H1 (cell line): ENCODE measurements around the gene TMEM269. TPM values are rescaled to one million over a fixed set of nuclear protein-coding genes. Genes with fewer than 3 reads are reported as not detected.

ENCODE experiments used
- CTCF ChIA-PET: fragments of 300-600 bp; sonication (Branson Sonifier 250); formaldehyde crosslinking; loops from one replicate; lab custom pipeline; 2021; ENCODE audit not compliant: partially characterized antibody; lab: Charles Lee
- POLR2A ChIA-PET: fragments of 300-600 bp; sonication (Branson Sonifier 250); formaldehyde crosslinking; loops from one replicate; lab custom pipeline; 2021; ENCODE audit warnings: inconsistent platforms; ENCODE audit not compliant: partially characterized antibody; lab: Charles Lee
- DNase-seq, 2 experiments: peaks; one replicate each; pipeline versions ENCODE4 v3.0.0 to v3.0.0-alpha.2; 2010 to 2022; ENCODE audit warnings: low spot score in 2 of 2, low read depth in 1 of 2, mixed read lengths in 1 of 2
- FAIRE-seq: peaks from 2 replicates; lab custom pipeline; 2011; peaks lifted over from hg19 to GRCh38; lab: Jason Lieb, UNC
- H2AFZ ChIP-seq: 2 replicates; pipeline ENCODE4 v1.8.1; 2012; ENCODE audit warnings: low read length, inconsistent platforms
- H2AK5ac ChIP-seq: 2 replicates; pipeline ENCODE4 v1.6.1; 2013; ENCODE audit warnings: low read depth, low read length
- H2BK120ac ChIP-seq: replicated peaks from 2 replicates; pipeline ENCODE3; 2013; ENCODE audit warnings: low read depth, low read length, inconsistent platforms
- H2BK12ac ChIP-seq: 2 replicates; pipeline ENCODE4 v1.6.1; 2013; ENCODE audit warnings: low read depth, low read length
- H2BK15ac ChIP-seq: 2 replicates; pipeline ENCODE4 v1.6.1; 2013; ENCODE audit warnings: low read length
- H2BK20ac ChIP-seq: 2 replicates; pipeline ENCODE4 v1.6.1; 2013; ENCODE audit warnings: low read length
- H2BK5ac ChIP-seq: 2 replicates; pipeline ENCODE4 v1.6.1; 2013; ENCODE audit warnings: low read depth, low read length
- H3K14ac ChIP-seq: 2 replicates; pipeline ENCODE4 v1.6.1; 2013; ENCODE audit warnings: inconsistent platforms; ENCODE audit not compliant: insufficient read length
- H3K18ac ChIP-seq: 2 replicates; pipeline ENCODE4 v1.6.1; 2013; ENCODE audit warnings: low read length; ENCODE audit errors: extremely low read depth
- H3K23ac ChIP-seq: 2 replicates; pipeline ENCODE4 v1.6.1; 2013; ENCODE audit warnings: inconsistent platforms; ENCODE audit not compliant: insufficient read length
- H3K23me2 ChIP-seq: 2 replicates; pipeline ENCODE4 v1.6.1; 2013; ENCODE audit warnings: low read depth, low read length
- H3K27ac ChIP-seq: 2 replicates; pipeline ENCODE4 v1.6.1; 2011; ENCODE audit warnings: low read depth, low read length, inconsistent platforms
- H3K27me3 ChIP-seq, 4 experiments: replicated peaks in 1 of 4; 1 replicate in 1 of 4; 2 replicates in 3 of 4; pipeline versions ENCODE4 v1.6.1 to v1.8.1; 2011 to 2013; ENCODE audit warnings: low read length in 3 of 4, mild to moderate bottlenecking in 3 of 4, inconsistent platforms in 2 of 4, mixed read lengths in 2 of 4, moderate library complexity in 1 of 4; ENCODE audit not compliant: control insufficient read depth in 3 of 4, insufficient read depth in 3 of 4; ENCODE audit errors: extremely low read depth in 1 of 4
- H3K36me3 ChIP-seq, 4 experiments: 2 replicates each; pipeline versions ENCODE4 v1.6.1 to v1.8.1; 2011 to 2013; ENCODE audit warnings: mild to moderate bottlenecking in 4 of 4, low read length in 3 of 4, moderate library complexity in 2 of 4, control low read depth in 1 of 4, inconsistent platforms in 1 of 4; ENCODE audit not compliant: insufficient read depth in 4 of 4, control insufficient read depth in 2 of 4
- H3K4ac ChIP-seq: replicated peaks from 2 replicates; pipeline ENCODE3; 2013; ENCODE audit warnings: low read length, low read depth, mixed read lengths, inconsistent platforms; ENCODE audit not compliant: insufficient read length
- H3K4me1 ChIP-seq, 4 experiments: replicated peaks in 1 of 4; 1 replicate in 1 of 4; 2 replicates in 3 of 4; pipeline versions ENCODE4 v1.6.1 to v1.8.1; 2011 to 2013; ENCODE audit warnings: low read length in 3 of 4, inconsistent platforms in 2 of 4, mixed read lengths in 1 of 4; ENCODE audit not compliant: insufficient read depth in 4 of 4, control insufficient read depth in 3 of 4
- H3K4me2 ChIP-seq, 2 experiments: 2 replicates each; pipeline versions ENCODE4 v1.6.1 to v1.8.1; 2011 to 2013; ENCODE audit warnings: low read depth in 2 of 2, low read length in 2 of 2, control low read depth in 1 of 2, inconsistent platforms in 1 of 2, mild to moderate bottlenecking in 1 of 2; ENCODE audit not compliant: insufficient read depth in 1 of 2
- H3K4me3 ChIP-seq, 4 experiments: fragments of 200-600, 300-600 bp in 1 of 4; sonication (generic), shearing (Covaris generic), sonication (Bioruptor Twin) in 1 of 4; 2 replicates each; pipeline versions ENCODE4 v1.5.1 to v1.8.1; 2011 to 2016; ENCODE audit warnings: low read length in 4 of 4, low read depth in 3 of 4, control low read depth in 2 of 4, inconsistent platforms in 2 of 4, mild to moderate bottlenecking in 2 of 4, mixed read lengths in 1 of 4, moderate library complexity in 1 of 4; ENCODE audit not compliant: insufficient read depth in 2 of 4; ENCODE audit errors: extremely low read depth in 1 of 4
- H3K56ac ChIP-seq: replicated peaks from 2 replicates; pipeline ENCODE3; 2013; ENCODE audit warnings: low read depth, mild to moderate bottlenecking, mixed read lengths, low read length, inconsistent platforms; ENCODE audit not compliant: insufficient read length
- H3K79me1 ChIP-seq: 2 replicates; pipeline ENCODE4 v1.6.1; 2013; ENCODE audit warnings: low read depth, low read length, control low read depth
- H3K79me2 ChIP-seq, 2 experiments: 2 replicates each; pipeline versions ENCODE4 v1.6.1 to v1.8.1; 2012 to 2013; ENCODE audit warnings: low read length in 2 of 2, mild to moderate bottlenecking in 2 of 2, inconsistent platforms in 1 of 2; ENCODE audit not compliant: insufficient read depth in 2 of 2, control insufficient read depth in 1 of 2
- H3K9ac ChIP-seq, 4 experiments: replicated peaks in 1 of 4; 1 replicate in 1 of 4; 2 replicates in 3 of 4; pipeline versions ENCODE4 v1.6.1 to v1.8.1; 2011 to 2013; ENCODE audit warnings: low read depth in 3 of 4, low read length in 3 of 4, control low read depth in 2 of 4, mild to moderate bottlenecking in 2 of 4, moderate library complexity in 2 of 4, inconsistent platforms in 1 of 4; ENCODE audit errors: extremely low read depth in 1 of 4
- H3K9me3 ChIP-seq, 2 experiments: 2 replicates each; pipeline versions ENCODE4 v1.6.1 to v1.8.1; 2012 to 2013; ENCODE audit warnings: mild to moderate bottlenecking in 2 of 2, moderate library complexity in 2 of 2, control low read depth in 1 of 2, inconsistent platforms in 1 of 2, low read depth in 1 of 2, low read length in 1 of 2, mixed read lengths in 1 of 2; ENCODE audit not compliant: insufficient read depth in 2 of 2
- H4K20me1 ChIP-seq, 2 experiments: replicated peaks in 1 of 2; 2 replicates each; pipeline versions ENCODE3 to v1.8.1; 2011 to 2013; ENCODE audit warnings: inconsistent platforms in 2 of 2, low read length in 2 of 2, mild to moderate bottlenecking in 1 of 2; ENCODE audit not compliant: insufficient read depth in 2 of 2, control insufficient read depth in 1 of 2
- H4K5ac ChIP-seq: 2 replicates; pipeline ENCODE4 v1.6.1; 2013; ENCODE audit warnings: low read length, low read depth, mixed read lengths, inconsistent platforms; ENCODE audit not compliant: insufficient read length
- H4K8ac ChIP-seq: 2 replicates; pipeline ENCODE4 v1.8.0; 2013; ENCODE audit warnings: mild to moderate bottlenecking, moderate library complexity, low read length, inconsistent platforms; ENCODE audit not compliant: insufficient read depth; ENCODE audit errors: extremely low read depth
- H4K91ac ChIP-seq: replicated peaks from 2 replicates; pipeline ENCODE3; 2013; ENCODE audit warnings: low read length, mixed read lengths, inconsistent platforms; ENCODE audit not compliant: insufficient read length
- BACH1 ChIP-seq: IDR thresholded peaks from 2 replicates; pipeline ENCODE4 v1.6.1; 2012; ENCODE audit warnings: low read length, improper control_type of control experiment
- CTCF ChIP-seq, 3 experiments: IDR thresholded peaks; 1 replicate in 2 of 3; 2 replicates in 1 of 3; pipeline versions ENCODE4 v1.5.1 to v1.6.1; 2011; ENCODE audit warnings: low read length in 3 of 3, mild to moderate bottlenecking in 3 of 3, inconsistent platforms in 2 of 3, low read depth in 1 of 3, moderate library complexity in 1 of 3; ENCODE audit not compliant: insufficient read depth in 1 of 3; ENCODE audit errors: control extremely low read depth in 1 of 3
- EP300 ChIP-seq, 2 experiments: IDR thresholded peaks; 1 replicate in 1 of 2; 2 replicates in 1 of 2; pipeline ENCODE4 v1.6.1; 2011 to 2012; ENCODE audit warnings: low read depth in 2 of 2, low read length in 2 of 2, mild to moderate bottlenecking in 2 of 2, borderline replicate concordance in 1 of 2, inconsistent platforms in 1 of 2, moderate library complexity in 1 of 2
- HDAC6 ChIP-seq: IDR thresholded peaks from one replicate; pipeline ENCODE4 v1.7.1; 2012; ENCODE audit warnings: low read depth, mild to moderate bottlenecking, inconsistent platforms, low read length, moderate library complexity
- RAD21 ChIP-seq, 2 experiments: IDR thresholded peaks in 1 of 2; conservative IDR thresholded peaks in 1 of 2; 2 replicates each; pipeline ENCODE4 v1.6.1; 2011; ENCODE audit warnings: low read depth in 2 of 2, low read length in 2 of 2, improper control_type of control experiment in 1 of 2, inconsistent platforms in 1 of 2, mild to moderate bottlenecking in 1 of 2, moderate library complexity in 1 of 2
- RFX5 ChIP-seq: IDR thresholded peaks from 2 replicates; pipeline ENCODE4 v1.6.1; 2011; ENCODE audit warnings: low read depth, low read length, improper control_type of control experiment, borderline replicate concordance
- WGBS, 2 experiments: shearing (Covaris generic) in 1 of 2; methylation state at CpG; one replicate each; pipeline versions ENCODE4 v1.1.6 to v1.1.7; 2013 to 2015; ENCODE audit warnings: low lambda C conversion rate in 2 of 2, mixed read lengths in 2 of 2, inconsistent platforms in 1 of 2, low coverage in 1 of 2, missing lambda C conversion rate in 1 of 2; ENCODE audit not compliant: insufficient replicate concordance in 2 of 2, insufficient coverage in 1 of 2, insufficient read length in 1 of 2; ENCODE audit errors: extremely low coverage in 1 of 2, missing lambda C conversion rate in 1 of 2; 5-methylcytosine and 5-hydroxymethylcytosine counted together
- polyA plus RNA-seq, 7 experiments: library from polyadenylated mRNA; depleted of rRNA in 3 of 7; stranded (reverse) in 5 of 7; unstranded in 2 of 7; fragments of >200 nt in 5 of 7; fragments of 200-250 nt in 2 of 7; gene quantifications; 1 replicate in 5 of 7; 2 replicates in 1 of 7; 4 replicates in 1 of 7; pipeline versions ENCODE4 v1.2.1 to v1.2.3, GENCODE V29; 2011 to 2013; ENCODE audit warnings: missing spikeins in 2 of 7, mixed read lengths in 2 of 7
- total RNA-seq: library from RNA; stranded (reverse); fragmentation: NEBNext Ultra II Directional; extraction: Animal tissue kit (Norgen Biotek cat#: 25700); gene quantifications from 2 replicates; pipeline ENCODE4 v1.2.1, GENCODE V29; 2021

Gene TMEM269
- total and polyA plus RNA-seq, 2 of the 8 experiments (the other 6 are each of a cell fraction or from before 2014, with no cell fraction given) = 0.14 to 0.35 TPM

- Histone ChIP-seq H3K4me3 (no peak overlapping the region), H3K4ac (no peak overlapping the region), H3K27me3 (no peaks in the 10 kb centered on the region), H2BK120ac (no peak overlapping the region), H3K18ac (no peak overlapping the region), H3K23me2 (no peaks in the 10 kb centered on the region), H4K20me1 (no peaks in the 10 kb centered on the region), H2BK12ac (no peak overlapping the region), H2AK5ac (no peak overlapping the region), H4K8ac (no peak overlapping the region), H4K91ac (no peak overlapping the region), H3K36me3 (peaks cover 8 to 42% (median 32%) of the 10 kb centered on the region in 4 experiments; a peak in 7 of 8 replicates), H3K9ac (no peak overlapping the region), H3K56ac (no peak overlapping the region), H3K4me2 (no peak overlapping the region), H3K9me3 (no peaks in the 10 kb centered on the region), H2AFZ (no peak overlapping the region), H2BK5ac (no peak overlapping the region), H3K79me1 (no peaks in the 10 kb centered on the region), H4K5ac (no peak overlapping the region), H3K4me1 (no peaks in the 10 kb centered on the region), H3K27ac (no peak overlapping the region), H3K14ac (no peak overlapping the region), H2BK15ac (no peak overlapping the region), H2BK20ac (no peak overlapping the region), H3K79me2 (no peaks in the 10 kb centered on the region), H3K23ac (no peak overlapping the region)
- 83% methylated on average over 9 of the region's 9 CpGs; no CpG with 5 or more reads in 1 of the 2 experiments for WGBS, 2 experiments
- ChIA-PET POLR2A (interaction anchor here (1.8 kb wide), 1 partner anchor 76 kb away, joined by 9 read pairs; the partner anchor contains the start of gene YBX1), CTCF (interaction anchor here (0.6 to 6.8 kb wide), 9 partner anchors 12 to 314 kb away, joined by 3 to 77 read pairs (median 4); partner anchors contain the start of gene CLDN19)
- TF ChIP-seq EP300 (IDR thresholded peaks at IDR 0.05; ENCODE audit: borderline replicate concordance in 1 of 2, low read depth in 2 of 2, low read length in 2 of 2) (no peak), RAD21 (IDR thresholded peaks at IDR 0.05 in 1 of 2, conservative IDR thresholded peaks at IDR 0.05 in 1 of 2; ENCODE audit: low read depth in 2 of 2, low read length in 2 of 2) (peak in 1 of 2 experiments; percentile 45; a peak in 3 of 4 replicates), RFX5 (no peak), CTCF (IDR thresholded peaks at IDR 0.05; ENCODE audit: control extremely low read depth in 1 of 3, insufficient read depth in 1 of 3, low read depth in 1 of 3, low read length in 3 of 3) (peak; percentile 37 to 64 (median 62); a peak in 3 of 4 replicates), BACH1 (no peak), HDAC6 (no peak)
- FAIRE-seq = no peak
- DNase-seq = no peak
Observed at GRCh38 chr1:42759114-42759513, 25.7 kb upstream of the TMEM269 start.
